SU-DHL-6 (cell line): ENCODE data around the gene PIGZ.

Source experiments
- H2AFZ ChIP-seq: fragments of 200-600 bp; sonication (generic); 2 replicates; pipeline ENCODE4 v1.6.1; 2014; ENCODE audit warnings: low read depth, mild to moderate bottlenecking, moderate library complexity, mixed read lengths, antibody characterized with exemption, low read length; ENCODE audit not compliant: severe bottlenecking
- H3F3A ChIP-seq: fragments of 200-600 bp; shearing (Covaris generic); 2 replicates; pipeline ENCODE4 v1.6.0; 2016; ENCODE audit warnings: antibody characterized with exemption, mild to moderate bottlenecking; ENCODE audit not compliant: insufficient read depth
- H3K27ac ChIP-seq: fragments of 200-600 bp; sonication (generic); 2 replicates; pipeline ENCODE4 v1.5.1; 2016; ENCODE audit warnings: low read depth, mild to moderate bottlenecking, low read length, moderate library complexity, mixed read lengths
- H3K27me3 ChIP-seq: fragments of 200-600 bp; sonication (generic), shearing (Covaris generic); 2 replicates; pipeline ENCODE4 v1.6.0; 2014; ENCODE audit warnings: mild to moderate bottlenecking, low read length
- H3K36me3 ChIP-seq: fragments of 200-600 bp; sonication (generic); 2 replicates; pipeline ENCODE4 v1.6.1; 2014; ENCODE audit warnings: mild to moderate bottlenecking, low read length, mixed read lengths
- H3K4me2 ChIP-seq: fragments of 300-600, 200-600 bp; shearing (Covaris generic), sonication (generic); 2 replicates; pipeline ENCODE4 v1.6.0; 2014; ENCODE audit warnings: low read length, low read depth, mild to moderate bottlenecking; ENCODE audit not compliant: poor library complexity, severe bottlenecking
- H3K4me3 ChIP-seq: fragments of 200-600 bp; sonication (generic); 2 replicates; pipeline ENCODE4 v1.5.1; 2014; ENCODE audit warnings: antibody characterized with exemption, low read length, mild to moderate bottlenecking, mixed read lengths; ENCODE audit not compliant: insufficient read depth, poor library complexity, severe bottlenecking
- H3K79me2 ChIP-seq: fragments of 200-600 bp; sonication (generic); 2 replicates; pipeline ENCODE4 v1.6.1; 2014; ENCODE audit warnings: mild to moderate bottlenecking, low read length, moderate library complexity; ENCODE audit not compliant: insufficient read depth
- H3K9ac ChIP-seq: fragments of 200-600 bp; sonication (generic); 2 replicates; pipeline ENCODE4 v1.7.0; 2014; ENCODE audit warnings: mild to moderate bottlenecking, low read length
- H3K9me2 ChIP-seq: fragments of 200-600 bp; sonication (generic); replicated peaks from 2 replicates; pipeline ENCODE4 v1.6.1; 2014; ENCODE audit warnings: low read length; ENCODE audit not compliant: insufficient read depth
- H3K9me3 ChIP-seq: fragments of 200-600 bp; sonication (generic); 2 replicates; pipeline ENCODE4 v1.6.1; 2014; ENCODE audit warnings: low read length, mixed read lengths; ENCODE audit not compliant: insufficient read depth
- H4K20me1 ChIP-seq: fragments of 200-600 bp; sonication (generic); 2 replicates; pipeline ENCODE4 v1.6.1; 2014; ENCODE audit warnings: low read depth, mild to moderate bottlenecking, antibody characterized with exemption, low read length, moderate library complexity, mixed read lengths
- CTCF ChIP-seq: fragments of 200-600 bp; sonication (generic); IDR thresholded peaks from one replicate; pipeline ENCODE4 v1.5.1; 2017; ENCODE audit warnings: antibody characterized with exemption, mild to moderate bottlenecking, low read length, moderate library complexity; ENCODE audit not compliant: insufficient read depth, poor library complexity, severe bottlenecking
- EZH2phosphoT487 ChIP-seq: fragments of 200-600 bp; sonication (generic), shearing (Covaris generic); conservative IDR thresholded peaks from 2 replicates; pipeline ENCODE4 v1.6.1; 2018; ENCODE audit warnings: mild to moderate bottlenecking, antibody characterized with exemption, low read length, moderate library complexity, mixed read lengths

The PIGZ gene

GRCh38 chr3:196983186-196983585 is 14.6 kb upstream of the PIGZ start:
- no peaks in the 10 kb centered on the region for H3K27me3 ChIP-seq
- no peak overlapping the region for H2AFZ ChIP-seq
- H3F3A ChIP-seq: no peaks in the 10 kb centered on the region
- no peaks in the 10 kb centered on the region for H3K36me3 ChIP-seq
- H3K9me3 ChIP-seq: 0 out of 2 replicates have a peak, but pooled peaks cover 6% of the 10 kb centered on the region
- H3K4me3 ChIP-seq: no peak overlapping the region
- H3K27ac ChIP-seq: no peak overlapping the region
- no peaks in the 10 kb centered on the region for H3K9me2 ChIP-seq
- TF ChIP-seq EZH2phosphoT487 (no peak), CTCF (no peak)
- H4K20me1 ChIP-seq: no peaks in the 10 kb centered on the region
- no peaks in the 10 kb centered on the region for H3K79me2 ChIP-seq
- H3K4me2 ChIP-seq: no peak overlapping the region
- no peak overlapping the region for H3K9ac ChIP-seq

- Histone ChIP-seq H2AFZ (no peak overlapping the region), H3K36me3 (no peaks in the 10 kb centered on the region)
These were observed 13.0 kb upstream of the PIGZ start for GRCh38 chr3:196981657-196982056.

GRCh38 chr3:196979545-196979944 is 10.9 kb upstream of the PIGZ start:
- Histone ChIP-seq H3K36me3 (no peaks in the 10 kb centered on the region), H2AFZ (no peak overlapping the region), H3K27me3 (no peaks in the 10 kb centered on the region), H3K9me2 (no peaks in the 10 kb centered on the region), H3K4me2 (no peak overlapping the region), H3K79me2 (no peaks in the 10 kb centered on the region), H3K9me3 (0 out of 2 replicates have a peak, but pooled peaks cover 6% of the 10 kb centered on the region), H3F3A (no peaks in the 10 kb centered on the region), H4K20me1 (no peaks in the 10 kb centered on the region), H3K4me3 (no peak overlapping the region), H3K27ac (no peak overlapping the region), H3K9ac (no peak overlapping the region)
- TF ChIP-seq EZH2phosphoT487 (no peak), CTCF (no peak)

More at GRCh38 chr3:196981657-196982056, 13.0 kb upstream of the PIGZ start:
- 0 out of 2 replicates have a peak, but pooled peaks cover 6% of the 10 kb centered on the region for H3K9me3 ChIP-seq
- H3K9me2 ChIP-seq: no peaks in the 10 kb centered on the region
- no peak overlapping the region for H3K4me2 ChIP-seq
- TF ChIP-seq EZH2phosphoT487 (no peak), CTCF (no peak)
- H3K9ac ChIP-seq: no peak overlapping the region
- no peaks in the 10 kb centered on the region for H3K27me3 ChIP-seq
- no peaks in the 10 kb centered on the region for H4K20me1 ChIP-seq
- no peak overlapping the region for H3K4me3 ChIP-seq
- no peaks in the 10 kb centered on the region for H3F3A ChIP-seq
- no peaks in the 10 kb centered on the region for H3K79me2 ChIP-seq
- no peak overlapping the region for H3K27ac ChIP-seq
